ENCODE results near the gene USF1. TPM values are rescaled to one million over a fixed set of nuclear protein-coding genes. Genes with fewer than 3 reads are reported as not detected.
A peak's percentile ranks its signal among the peaks of the same experiment; 100 is the strongest.
"Not testable (repeated sequence)": the region's sequence is repeated elsewhere in the genome, so short reads cannot be mapped to it uniquely, and the experiment has no call there.

The USF1 gene
- total and polyA plus RNA-seq, 2 donors = 81.8 to 148 TPM

GRCh38 chr1:161032409-161032808 lies 13.4 kb downstream of the USF1 start:
- no peak for DNase-seq (ENCODE audit: low read depth in 6 of 9, low spot score in 9 of 9)
- no peak overlapping the region for H3K27ac ChIP-seq (ENCODE audit: low read depth in 1 of 2, low read length in 1 of 2)
- H3K4me1 ChIP-seq (ENCODE audit: control insufficient read depth in 2 of 2, insufficient read depth in 2 of 2, low read length in 2 of 2) = no peaks in the 10 kb centered on the region
- WGBS = 95% methylated on average over 1 of the region's 1 CpG
- no peaks in the 10 kb centered on the region for H3K9me3 ChIP-seq (ENCODE audit: control insufficient read depth in 2 of 2, insufficient read depth in 1 of 2, low read length in 1 of 2)
- H3K27me3 ChIP-seq (ENCODE audit: control insufficient read depth in 2 of 2, insufficient read depth in 1 of 2, low read length in 1 of 2) = no peaks in the 10 kb centered on the region
- H3K4me3 ChIP-seq (ENCODE audit: low read length in 2 of 2) = no peak overlapping the region
- H3K36me3 ChIP-seq (ENCODE audit: control insufficient read depth in 2 of 2, insufficient read depth in 2 of 2, low read length in 1 of 2) = no peaks in the 10 kb centered on the region

GRCh38 chr1:161031874-161032273 lies 13.9 kb downstream of the USF1 start:
- Histone ChIP-seq H3K27me3 (ENCODE audit: control insufficient read depth in 2 of 2, insufficient read depth in 1 of 2, low read length in 1 of 2) (no peaks in the 10 kb centered on the region), H3K27ac (ENCODE audit: low read depth in 1 of 2, low read length in 1 of 2) (no peak overlapping the region), H3K36me3 (ENCODE audit: control insufficient read depth in 2 of 2, insufficient read depth in 2 of 2, low read length in 1 of 2) (no peaks in the 10 kb centered on the region), H3K4me1 (ENCODE audit: control insufficient read depth in 2 of 2, insufficient read depth in 2 of 2, low read length in 2 of 2) (no peaks in the 10 kb centered on the region), H3K4me3 (ENCODE audit: low read length in 2 of 2) (no peak overlapping the region), H3K9me3 (ENCODE audit: control insufficient read depth in 2 of 2, insufficient read depth in 1 of 2, low read length in 1 of 2) (no peaks in the 10 kb centered on the region)
- 55% methylated on average over 2 of the region's 2 CpGs for whole genome bisulfite sequencing
- DNase-seq (ENCODE audit: low read depth in 6 of 9, low spot score in 9 of 9) = no peak

- not testable (repeated sequence) for DNase-seq (ENCODE audit: low read depth in 6 of 9, low spot score in 9 of 9); H3K4me3 ChIP-seq (ENCODE audit: low read length in 2 of 2)
- WGBS = 98% methylated on average over 32 of the region's 32 CpGs
These were observed 16.3 kb downstream of the USF1 start for GRCh38 chr1:161029466-161029865.

GRCh38 chr1:161026954-161027353 lies 18.8 kb downstream of the USF1 start:
- WGBS = 95% methylated on average over 1 of the region's 1 CpG
- not testable (repeated sequence) for DNase-seq (ENCODE audit: low read depth in 6 of 9, low spot score in 9 of 9); H3K36me3 ChIP-seq (ENCODE audit: control insufficient read depth in 2 of 2, insufficient read depth in 2 of 2, low read length in 1 of 2); H3K4me3 ChIP-seq (ENCODE audit: low read length in 2 of 2); H3K9me3 ChIP-seq (ENCODE audit: control insufficient read depth in 2 of 2, insufficient read depth in 1 of 2, low read length in 1 of 2); H3K27me3 ChIP-seq (ENCODE audit: control insufficient read depth in 2 of 2, insufficient read depth in 1 of 2, low read length in 1 of 2); H3K4me1 ChIP-seq (ENCODE audit: control insufficient read depth in 2 of 2, insufficient read depth in 2 of 2, low read length in 2 of 2); H3K27ac ChIP-seq (ENCODE audit: low read depth in 1 of 2, low read length in 1 of 2)

More at GRCh38 chr1:161029466-161029865, 16.3 kb downstream of the USF1 start:
- H3K36me3 ChIP-seq (ENCODE audit: control insufficient read depth in 2 of 2, insufficient read depth in 2 of 2, low read length in 1 of 2); H3K4me1 ChIP-seq (ENCODE audit: control insufficient read depth in 2 of 2, insufficient read depth in 2 of 2, low read length in 2 of 2); H3K27ac ChIP-seq (ENCODE audit: low read depth in 1 of 2, low read length in 1 of 2); H3K9me3 ChIP-seq (ENCODE audit: control insufficient read depth in 2 of 2, insufficient read depth in 1 of 2, low read length in 1 of 2); H3K27me3 ChIP-seq (ENCODE audit: control insufficient read depth in 2 of 2, insufficient read depth in 1 of 2, low read length in 1 of 2): not testable (repeated sequence)

- 95% methylated on average over 12 of the region's 12 CpGs for WGBS
- not testable (repeated sequence) for DNase-seq (ENCODE audit: low read depth in 6 of 9, low spot score in 9 of 9); H3K36me3 ChIP-seq (ENCODE audit: control insufficient read depth in 2 of 2, insufficient read depth in 2 of 2, low read length in 1 of 2); H3K9me3 ChIP-seq (ENCODE audit: control insufficient read depth in 2 of 2, insufficient read depth in 1 of 2, low read length in 1 of 2); H3K4me3 ChIP-seq (ENCODE audit: low read length in 2 of 2); H3K27ac ChIP-seq (ENCODE audit: low read depth in 1 of 2, low read length in 1 of 2); H3K27me3 ChIP-seq (ENCODE audit: control insufficient read depth in 2 of 2, insufficient read depth in 1 of 2, low read length in 1 of 2)
- H3K4me1 ChIP-seq (ENCODE audit: control insufficient read depth in 2 of 2, insufficient read depth in 2 of 2, low read length in 2 of 2) = peaks cover 4 to 28% of the 10 kb centered on the region in 2 donors
These were observed 23.3 kb downstream of the USF1 start for GRCh38 chr1:161022432-161022831.

- DNase-seq (ENCODE audit: low read depth in 6 of 9, low spot score in 9 of 9) = no peak
- Histone ChIP-seq H3K36me3 (ENCODE audit: control insufficient read depth in 2 of 2, insufficient read depth in 2 of 2, low read length in 1 of 2) (no peaks in the 10 kb centered on the region), H3K4me1 (ENCODE audit: control insufficient read depth in 2 of 2, insufficient read depth in 2 of 2, low read length in 2 of 2) (peaks cover 4 to 28% of the 10 kb centered on the region in 2 donors), H3K27ac (ENCODE audit: low read depth in 1 of 2, low read length in 1 of 2) (no peak overlapping the region), H3K27me3 (ENCODE audit: control insufficient read depth in 2 of 2, insufficient read depth in 1 of 2, low read length in 1 of 2) (peaks cover 0 to 6% of the 10 kb centered on the region in 2 donors), H3K9me3 (ENCODE audit: control insufficient read depth in 2 of 2, insufficient read depth in 1 of 2, low read length in 1 of 2) (no peaks in the 10 kb centered on the region), H3K4me3 (ENCODE audit: low read length in 2 of 2) (peak overlapping the region in 1 of 2 donors; percentile 65)
- 94% methylated on average over 2 of the region's 2 CpGs for WGBS
These were observed 23.8 kb downstream of the USF1 start for GRCh38 chr1:161021970-161022353.

GRCh38 chr1:161021165-161021969 lies 24.4 kb downstream of the USF1 start:
- no peaks in the 10 kb centered on the region for H3K9me3 ChIP-seq (ENCODE audit: control insufficient read depth in 2 of 2, insufficient read depth in 1 of 2, low read length in 1 of 2)
- peak overlapping the region; percentile 60 to 65 for H3K4me3 ChIP-seq (ENCODE audit: low read length in 2 of 2)
- H3K4me1 ChIP-seq (ENCODE audit: control insufficient read depth in 2 of 2, insufficient read depth in 2 of 2, low read length in 2 of 2) = peaks cover 4 to 28% of the 10 kb centered on the region in 2 donors
- no peaks in the 10 kb centered on the region for H3K36me3 ChIP-seq (ENCODE audit: control insufficient read depth in 2 of 2, insufficient read depth in 2 of 2, low read length in 1 of 2)
- H3K27ac ChIP-seq (ENCODE audit: low read depth in 1 of 2, low read length in 1 of 2) = peak overlapping the region; percentile 22 to 71
- DNase-seq (ENCODE audit: low read depth in 6 of 9, low spot score in 9 of 9) = peak in 7 of 9 donors; percentile 75 to 91 (median 82)
- H3K27me3 ChIP-seq (ENCODE audit: control insufficient read depth in 2 of 2, insufficient read depth in 1 of 2, low read length in 1 of 2) = peaks cover 0 to 6% of the 10 kb centered on the region in 2 donors
- 15% methylated on average over 34 of the region's 34 CpGs for WGBS

- Histone ChIP-seq H3K9me3 (ENCODE audit: control insufficient read depth in 2 of 2, insufficient read depth in 1 of 2, low read length in 1 of 2) (no peaks in the 10 kb centered on the region), H3K4me1 (ENCODE audit: control insufficient read depth in 2 of 2, insufficient read depth in 2 of 2, low read length in 2 of 2) (peaks cover 4 to 28% of the 10 kb centered on the region in 2 donors), H3K36me3 (ENCODE audit: control insufficient read depth in 2 of 2, insufficient read depth in 2 of 2, low read length in 1 of 2) (no peaks in the 10 kb centered on the region), H3K27me3 (ENCODE audit: control insufficient read depth in 2 of 2, insufficient read depth in 1 of 2, low read length in 1 of 2) (peaks cover 0 to 6% of the 10 kb centered on the region in 2 donors), H3K27ac (ENCODE audit: low read depth in 1 of 2, low read length in 1 of 2) (peak within 1 kb of the TSS; percentile 71 to 83), H3K4me3 (ENCODE audit: low read length in 2 of 2) (peak within 1 kb of the TSS; percentile 60 to 65)
- WGBS = under 1% methylated on average over 36 of the region's 36 CpGs
- DNase-seq (ENCODE audit: low read depth in 6 of 9, low spot score in 9 of 9) = peak in 1 of 9 donors; percentile 19
These were observed 25.1 kb downstream of the USF1 start, which contains the start of gene F11R for GRCh38 chr1:161020509-161021164. Gene F11R, minus strand, starts transcription at chr1:161021152. Its CDS starts 79 bp downstream, at chr1:161021073.
